Smooth muscle cell (in vitro differentiated cells): ENCODE measurements around the gene RAD51AP2. TPM values are rescaled to one million over a fixed set of nuclear protein-coding genes. Genes with fewer than 3 reads are reported as not detected.

Source experiments
- DNase-seq: peaks from one replicate; lab custom pipeline; 2025; ENCODE audit not compliant: unreplicated experiment; lab: John Stamatoyannopoulos, UW
- H2AFZ ChIP-seq: fragments of 200-600 bp; sonication (generic); 2 replicates; pipeline ENCODE4 v1.6.0; 2016; ENCODE audit warnings: antibody characterized with exemption, low read depth, mild to moderate bottlenecking
- H3F3A ChIP-seq: fragments of 200-600 bp; sonication (generic); 2 replicates; pipeline ENCODE4 v1.6.0; 2017; ENCODE audit warnings: antibody characterized with exemption, low read depth
- H3K27ac ChIP-seq: fragments of 200-600 bp; sonication (generic); 2 replicates; pipeline ENCODE4 v1.5.1; 2016; ENCODE audit warnings: low read depth, mild to moderate bottlenecking
- H3K27me3 ChIP-seq: fragments of 200-600 bp; sonication (generic); 2 replicates; pipeline ENCODE4 v1.6.1; 2016; ENCODE audit warnings: low read depth, mild to moderate bottlenecking
- H3K36me3 ChIP-seq: fragments of 200-600 bp; sonication (generic); 2 replicates; pipeline ENCODE4 v1.5.1; 2016; ENCODE audit warnings: low read depth
- H3K4me1 ChIP-seq: fragments of 200-600 bp; sonication (generic); 2 replicates; pipeline ENCODE4 v1.5.1; 2016; ENCODE audit warnings: low read depth
- H3K4me2 ChIP-seq: fragments of 200-600 bp; sonication (generic); 2 replicates; pipeline ENCODE4 v1.6.0; 2016; ENCODE audit warnings: mild to moderate bottlenecking
- H3K4me3 ChIP-seq: fragments of 200-600 bp; sonication (generic); 2 replicates; pipeline ENCODE4 v1.5.1; 2016; ENCODE audit warnings: mild to moderate bottlenecking
- H3K79me2 ChIP-seq: fragments of 200-600 bp; sonication (generic); 2 replicates; pipeline ENCODE4 v1.6.0; 2016; ENCODE audit warnings: low read depth, mild to moderate bottlenecking
- H3K9ac ChIP-seq: fragments of 200-600 bp; sonication (generic); 2 replicates; pipeline ENCODE4 v1.6.0; 2016; ENCODE audit warnings: low read depth
- H3K9me3 ChIP-seq: fragments of 200-600 bp; sonication (generic); replicated peaks from 2 replicates; pipeline ENCODE4 v1.5.1; 2016; ENCODE audit warnings: low read depth
- H4K20me1 ChIP-seq: fragments of 200-600 bp; sonication (generic); 2 replicates; pipeline ENCODE4 v1.6.0; 2016; ENCODE audit warnings: low read depth
- WGBS: methylation state at CpG from one replicate; pipeline ENCODE4 v1.1.7; 2016; ENCODE audit warnings: low lambda C conversion rate; 5-methylcytosine and 5-hydroxymethylcytosine counted together
- polyA plus RNA-seq: library from polyadenylated mRNA; unstranded; fragments of >200 nt; fragmentation: Nextera tagmentation; extraction: Ambion mirVana; gene quantifications from 2 replicates; pipeline ENCODE4 v1.2.1, GENCODE V29; 2016
- total RNA-seq: library from RNA; depleted of rRNA; stranded (reverse); fragments of >200 nt; gene quantifications from 2 replicates; pipeline ENCODE4 v1.2.3, GENCODE V29; 2014
- TF ChIP-seq, protein P1 (sequence below): fragments of 200-600 bp; sonication (generic); IDR thresholded peaks from 2 replicates; pipeline ENCODE4 v1.5.1; 2017; ENCODE audit warnings: borderline replicate concordance, mild to moderate bottlenecking, antibody characterized with exemption; ENCODE audit not compliant: insufficient read depth, poor library complexity, severe bottlenecking

The RAD51AP2 gene
- total and polyA plus RNA-seq, 2 experiments from 2014 or later, result 0.04 to 0.06 TPM

DNA sequence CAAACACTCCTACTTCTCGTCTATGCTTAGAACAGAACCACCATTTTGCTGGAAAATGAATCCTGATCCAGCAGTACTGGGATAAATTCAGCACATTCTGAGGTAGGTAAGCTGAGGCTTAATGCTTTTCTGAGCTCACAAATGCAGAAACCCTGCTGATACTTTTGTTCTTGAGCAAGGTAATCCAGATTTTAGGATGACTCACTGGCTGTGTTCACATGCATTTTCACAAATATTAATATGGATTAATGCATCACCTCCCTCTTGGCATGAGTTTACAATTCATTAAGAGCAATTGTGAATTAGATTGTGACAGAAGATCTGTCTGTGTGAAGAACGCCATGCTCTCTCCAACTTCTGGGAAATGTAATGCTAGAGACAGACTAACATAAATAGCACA is 42.2 kb downstream of the RAD51AP2 start:
- DNase-seq, result no peak
- no peak overlapping the region for H3K4me3 ChIP-seq
- TF ChIP-seq, protein P1, sequence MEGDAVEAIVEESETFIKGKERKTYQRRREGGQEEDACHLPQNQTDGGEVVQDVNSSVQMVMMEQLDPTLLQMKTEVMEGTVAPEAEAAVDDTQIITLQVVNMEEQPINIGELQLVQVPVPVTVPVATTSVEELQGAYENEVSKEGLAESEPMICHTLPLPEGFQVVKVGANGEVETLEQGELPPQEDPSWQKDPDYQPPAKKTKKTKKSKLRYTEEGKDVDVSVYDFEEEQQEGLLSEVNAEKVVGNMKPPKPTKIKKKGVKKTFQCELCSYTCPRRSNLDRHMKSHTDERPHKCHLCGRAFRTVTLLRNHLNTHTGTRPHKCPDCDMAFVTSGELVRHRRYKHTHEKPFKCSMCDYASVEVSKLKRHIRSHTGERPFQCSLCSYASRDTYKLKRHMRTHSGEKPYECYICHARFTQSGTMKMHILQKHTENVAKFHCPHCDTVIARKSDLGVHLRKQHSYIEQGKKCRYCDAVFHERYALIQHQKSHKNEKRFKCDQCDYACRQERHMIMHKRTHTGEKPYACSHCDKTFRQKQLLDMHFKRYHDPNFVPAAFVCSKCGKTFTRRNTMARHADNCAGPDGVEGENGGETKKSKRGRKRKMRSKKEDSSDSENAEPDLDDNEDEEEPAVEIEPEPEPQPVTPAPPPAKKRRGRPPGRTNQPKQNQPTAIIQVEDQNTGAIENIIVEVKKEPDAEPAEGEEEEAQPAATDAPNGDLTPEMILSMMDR, result no peak
- H3K4me2 ChIP-seq, result no peak overlapping the region
- H4K20me1 ChIP-seq, result no peaks in the 10 kb centered on the region
- no peaks in the 10 kb centered on the region for H3K9me3 ChIP-seq
- H3K79me2 ChIP-seq, result no peaks in the 10 kb centered on the region
- no peak overlapping the region for H2AFZ ChIP-seq
- H3F3A ChIP-seq, result no peaks in the 10 kb centered on the region
- H3K9ac ChIP-seq, result no peak overlapping the region
- no peak overlapping the region for H3K27ac ChIP-seq
- no peaks in the 10 kb centered on the region for H3K36me3 ChIP-seq
- H3K4me1 ChIP-seq, result no peaks in the 10 kb centered on the region
- WGBS, result 91% methylated on average over 2 of the region's 2 CpGs
- no peaks in the 10 kb centered on the region for H3K27me3 ChIP-seq

DNA sequence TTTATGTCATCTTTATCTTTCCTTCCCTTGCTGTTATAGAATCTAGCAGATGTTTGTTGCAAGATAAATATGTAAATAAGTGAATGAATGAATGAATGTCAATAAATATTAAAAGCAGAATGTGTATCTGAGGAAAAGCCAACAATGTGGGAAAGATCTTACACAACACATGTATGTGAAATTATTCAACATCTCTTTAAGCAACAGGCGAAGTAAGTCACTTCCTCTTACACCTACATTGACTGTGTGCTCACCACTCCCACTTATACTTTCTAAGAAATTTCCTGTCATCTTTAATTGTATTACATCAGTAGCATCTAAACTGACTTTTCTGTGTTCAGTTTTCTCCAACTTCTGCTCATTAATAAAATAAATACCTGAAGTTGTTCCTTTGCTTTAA is 43.0 kb downstream of the RAD51AP2 start:
- H3K4me1 ChIP-seq, result no peaks in the 10 kb centered on the region
- no peak overlapping the region for H3K27ac ChIP-seq
- H3K4me3 ChIP-seq, result no peak overlapping the region
- peaks cover 3% of the 10 kb centered on the region for H3K36me3 ChIP-seq
- H4K20me1 ChIP-seq, result no peaks in the 10 kb centered on the region
- H3K79me2 ChIP-seq, result no peaks in the 10 kb centered on the region
- H3F3A ChIP-seq, result no peaks in the 10 kb centered on the region
- no peak for DNase-seq
- no peaks in the 10 kb centered on the region for H3K9me3 ChIP-seq
- H2AFZ ChIP-seq, result no peak overlapping the region
- H3K4me2 ChIP-seq, result no peak overlapping the region
- H3K9ac ChIP-seq, result no peak overlapping the region
- H3K27me3 ChIP-seq, result no peaks in the 10 kb centered on the region
- WGBS, result 93% methylated on average over 1 of the region's 1 CpG
- TF ChIP-seq, protein P1, result no peak

DNA sequence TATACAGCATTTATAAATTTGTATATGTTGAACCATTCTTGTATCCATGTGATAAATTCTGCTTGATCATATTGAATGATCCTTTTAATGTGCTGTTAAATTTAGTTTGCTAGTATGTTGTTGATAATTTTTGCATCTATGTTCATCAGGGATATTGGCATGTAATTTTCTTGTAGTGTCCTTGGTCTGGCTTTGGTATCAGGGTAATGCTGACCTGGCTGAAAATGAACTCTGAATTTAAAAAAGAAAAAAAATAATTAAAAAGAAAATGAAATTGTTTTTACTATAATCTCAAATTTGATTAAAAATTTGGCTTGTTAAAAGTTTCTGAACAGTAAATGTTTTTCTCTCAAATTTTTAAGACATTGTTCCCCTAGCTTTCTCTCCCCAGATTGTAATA is 46.3 kb downstream of the RAD51AP2 start:
- Histone ChIP-seq H3K4me2 (no peak overlapping the region), H3K79me2 (no peaks in the 10 kb centered on the region), H4K20me1 (no peaks in the 10 kb centered on the region), H3K4me3 (no peak overlapping the region), H3K27ac (no peak overlapping the region), H3K9ac (no peak overlapping the region), H3K27me3 (no peaks in the 10 kb centered on the region), H3K4me1 (no peaks in the 10 kb centered on the region), H2AFZ (no peak overlapping the region), H3K36me3 (peaks cover 3% of the 10 kb centered on the region), H3F3A (no peaks in the 10 kb centered on the region), H3K9me3 (peaks cover 7% of the 10 kb centered on the region)
- TF ChIP-seq, protein P1, result no peak
- no peak for DNase-seq

DNA sequence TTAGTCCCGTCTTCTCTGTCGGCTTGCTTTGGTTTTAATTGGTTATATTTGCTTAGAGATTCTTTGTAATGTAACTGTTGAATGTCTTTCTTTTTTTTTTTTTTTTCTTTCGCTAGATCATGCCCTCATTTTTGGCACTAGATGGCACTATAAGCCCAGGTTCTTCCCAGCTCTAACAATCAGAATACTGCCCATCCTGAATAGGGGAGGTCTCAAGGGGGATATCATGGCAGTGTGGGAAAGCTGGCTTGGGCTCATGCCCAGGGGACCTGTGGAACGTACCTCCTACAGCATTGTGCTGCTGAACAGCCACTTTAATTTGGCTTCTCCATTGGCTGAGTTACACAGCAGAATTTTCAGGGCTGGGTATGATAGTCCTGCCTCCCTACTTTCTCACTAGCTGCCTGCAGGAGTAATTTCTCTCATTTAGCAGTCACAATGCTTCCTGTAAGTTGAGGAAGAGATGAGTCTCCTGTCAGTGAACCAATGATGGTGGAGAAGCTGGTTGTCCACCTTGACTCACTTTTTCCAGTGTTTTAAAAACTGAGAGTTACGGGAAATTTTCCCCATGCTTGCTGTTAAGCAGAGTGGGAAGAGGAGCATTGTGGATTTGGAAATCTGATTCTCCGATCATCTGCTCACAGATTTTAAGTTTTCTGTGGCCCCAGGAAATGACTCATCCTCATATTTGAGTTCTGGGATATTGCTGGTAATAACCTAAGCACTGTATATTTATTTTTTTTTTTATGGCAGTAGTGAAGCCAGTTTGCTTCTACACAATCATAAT is 47.2 kb downstream of the RAD51AP2 start:
- Histone ChIP-seq H2AFZ (no peak overlapping the region), H4K20me1 (no peaks in the 10 kb centered on the region), H3K4me2 (no peak overlapping the region), H3K79me2 (no peaks in the 10 kb centered on the region), H3K9me3 (peaks cover 7% of the 10 kb centered on the region), H3K9ac (no peak overlapping the region), H3K27ac (no peak overlapping the region), H3F3A (no peaks in the 10 kb centered on the region), H3K27me3 (no peaks in the 10 kb centered on the region), H3K4me3 (no peak overlapping the region), H3K36me3 (peaks cover 3% of the 10 kb centered on the region), H3K4me1 (no peaks in the 10 kb centered on the region)
- WGBS, result 75% methylated on average over 6 of the region's 6 CpGs
- TF ChIP-seq, protein P1, result peak; percentile 27
- no peak for DNase-seq
